Measurements from ENCODE around the gene FAM151B.
"Not testable (repeated sequence)": the region's sequence is repeated elsewhere in the genome, so short reads cannot be mapped to it uniquely, and the experiment has no call there.

Gene FAM151B

GRCh38 chr5:80487829-80488721, at the start of gene FAM151B:
FAM151B (plus strand) TSS chr5:80488100; CDS start chr5:80488124, 24 bp downstream.
- DNase-seq: peak; percentile 84

DNA sequence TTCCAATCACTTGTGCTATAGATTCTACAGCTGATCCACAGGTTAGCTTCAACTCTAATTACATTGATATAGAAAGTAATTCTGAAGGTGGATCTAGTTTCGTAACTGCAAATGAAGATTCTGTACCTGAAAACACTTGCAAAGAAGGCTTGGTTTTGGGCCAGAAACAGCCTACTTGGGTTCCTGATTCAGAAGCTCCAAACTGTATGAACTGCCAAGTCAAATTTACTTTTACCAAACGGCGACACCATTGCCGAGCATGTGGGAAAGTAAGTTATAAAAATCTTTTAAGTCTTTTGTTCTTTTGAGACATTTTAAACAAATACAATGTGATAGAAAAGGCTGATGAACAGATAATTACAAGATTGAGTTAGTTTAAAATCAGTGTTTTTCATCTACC, 49.2 kb upstream of the FAM151B start:
- no peak for DNase-seq

DNA sequence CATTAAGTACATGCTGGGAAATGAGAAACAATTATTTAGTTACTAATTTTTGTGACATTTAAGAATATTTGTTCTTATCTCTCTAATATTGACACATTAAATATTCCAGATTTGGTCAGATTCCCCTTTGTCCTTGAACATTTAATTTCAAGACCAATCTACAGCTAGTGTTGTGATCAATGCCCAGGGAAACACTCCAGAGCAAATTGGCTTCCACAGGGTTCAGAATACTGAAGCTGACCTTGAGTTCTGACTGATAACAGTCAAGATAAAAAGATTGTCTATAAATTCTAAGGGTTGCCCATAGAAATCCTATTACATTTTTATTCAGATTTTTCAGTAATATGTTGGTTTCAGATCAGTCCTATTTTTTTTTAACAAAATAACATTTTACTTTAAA, 48.7 kb upstream of the FAM151B start:
- DNase-seq: no peak

- DNase-seq: no peak
Observed at GRCh38 chr5:80442742-80443141, 45.2 kb upstream of the FAM151B start.

DNA sequence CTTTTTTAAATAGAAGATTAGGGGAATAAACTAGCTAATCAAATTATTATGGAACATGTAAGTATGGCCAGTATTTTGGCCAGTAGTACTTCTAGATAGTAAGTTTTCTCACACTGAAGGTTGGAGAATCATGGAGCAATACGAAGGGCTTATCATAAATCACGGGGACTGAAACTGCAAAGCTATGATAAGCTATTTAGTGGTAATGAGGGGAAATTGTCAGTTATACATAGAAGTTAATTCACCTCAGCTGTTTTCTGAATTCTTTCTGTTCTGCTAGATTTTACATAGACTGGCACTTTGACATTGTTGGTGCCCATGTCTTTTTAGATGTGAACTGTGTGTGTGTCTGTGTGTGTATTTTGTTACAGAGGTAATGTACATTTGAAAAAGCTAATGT, 34.5 kb upstream of the FAM151B start:
- no peak for DNase-seq

DNA sequence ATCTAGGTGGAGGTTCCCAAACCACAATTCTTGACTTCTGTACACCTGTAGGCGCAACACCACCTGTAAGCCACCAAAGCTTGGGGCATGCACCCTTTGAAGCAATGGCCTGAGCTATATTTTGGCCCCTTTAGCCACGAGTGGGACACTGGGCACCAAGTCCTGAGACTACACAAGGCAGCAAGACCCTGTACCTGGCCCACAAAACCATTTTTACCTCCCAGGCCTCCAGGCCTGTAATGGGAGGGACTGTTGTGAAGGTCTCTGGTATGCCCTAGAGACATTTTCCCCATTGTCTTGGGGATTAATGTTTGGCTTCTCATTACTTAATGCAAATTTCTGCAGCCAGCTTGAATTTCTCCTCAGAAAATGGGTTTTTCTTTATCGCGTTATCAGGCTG, 24.6 kb upstream of the FAM151B start:
- DNase-seq: no peak

DNA sequence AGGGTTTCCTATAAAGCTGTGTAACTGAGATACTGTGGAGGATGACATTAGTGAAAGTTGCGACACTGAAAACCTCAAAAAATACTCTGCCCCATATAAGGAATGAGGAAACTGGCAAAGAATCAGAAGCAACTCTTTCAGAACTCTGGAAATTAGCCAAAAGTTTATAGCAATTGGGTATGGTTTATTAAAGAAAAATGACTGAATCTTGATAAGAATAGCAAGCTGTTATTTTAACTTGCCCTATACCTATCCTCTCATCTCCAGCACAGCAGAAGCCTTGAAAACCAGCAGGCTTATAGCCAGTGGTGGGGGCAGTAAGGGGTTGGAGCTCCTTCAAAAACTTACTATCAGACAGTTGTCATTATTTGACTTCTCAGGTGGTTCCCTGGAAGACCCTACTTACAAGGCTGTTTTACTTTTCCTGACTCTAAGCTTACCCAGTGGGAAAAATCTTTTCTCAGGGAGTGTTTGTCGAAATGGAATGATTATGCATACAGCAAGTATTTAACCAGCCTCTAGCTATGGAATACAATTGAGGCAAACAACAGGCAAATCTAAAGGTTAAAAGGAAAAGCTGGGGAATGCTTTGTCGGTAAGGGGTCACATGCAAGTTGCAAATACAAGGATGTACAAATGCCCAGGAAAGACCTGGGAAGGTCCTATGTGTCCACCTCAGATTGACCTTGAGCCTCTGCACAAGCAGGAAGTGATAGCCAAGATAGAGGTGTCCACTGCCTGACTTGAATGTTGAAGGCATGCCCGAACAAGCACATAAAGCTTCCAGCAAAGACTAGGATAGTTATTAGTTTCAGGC, 21.0 kb upstream of the FAM151B start:
- no peak for DNase-seq

- no peak for DNase-seq
Observed at GRCh38 chr5:80468131-80468530, 19.8 kb upstream of the FAM151B start.

DNA sequence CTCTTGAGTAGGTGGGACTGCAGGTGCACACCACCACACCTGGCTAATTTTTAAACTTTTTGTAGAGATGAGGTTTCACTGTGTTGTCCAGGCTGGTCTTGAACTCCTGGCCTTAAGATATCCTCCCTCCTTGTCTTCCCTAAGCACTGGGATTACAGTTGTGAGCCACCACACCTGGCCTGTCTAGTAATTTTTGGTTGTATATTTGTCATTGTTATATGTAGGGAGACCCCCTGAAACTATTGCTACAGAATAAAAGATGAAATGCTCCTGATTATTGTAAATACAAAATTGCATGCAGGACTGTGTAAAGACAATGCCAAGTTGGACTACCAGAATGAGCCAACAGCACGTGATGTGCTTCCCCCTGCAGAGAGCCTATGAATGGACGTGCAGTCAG, 17.3 kb upstream of the FAM151B start:
- DNase-seq: not testable (repeated sequence)

GRCh38 chr5:80474929-80475328, 13.0 kb upstream of the FAM151B start:
- DNase-seq: no peak

DNA sequence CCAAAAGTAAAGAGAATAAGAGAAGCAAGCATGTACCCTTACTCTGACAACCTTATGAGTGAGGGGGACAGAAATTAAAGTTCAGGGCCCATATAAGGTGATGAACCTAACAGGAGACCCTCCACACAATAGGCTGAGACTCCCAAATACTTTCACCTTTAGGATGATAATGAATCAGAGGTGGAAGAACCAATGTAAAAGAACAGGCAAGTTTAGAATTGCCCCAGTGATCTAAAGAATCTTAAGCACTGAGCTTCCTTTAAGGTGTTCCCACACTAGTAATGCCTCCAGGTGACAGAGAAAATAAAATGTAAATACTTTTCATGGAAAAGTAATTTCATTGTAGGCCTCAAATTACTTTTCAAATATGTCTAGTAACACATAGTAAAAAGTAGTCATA, 8.2 kb upstream of the FAM151B start:
- DNase-seq: no peak

DNA sequence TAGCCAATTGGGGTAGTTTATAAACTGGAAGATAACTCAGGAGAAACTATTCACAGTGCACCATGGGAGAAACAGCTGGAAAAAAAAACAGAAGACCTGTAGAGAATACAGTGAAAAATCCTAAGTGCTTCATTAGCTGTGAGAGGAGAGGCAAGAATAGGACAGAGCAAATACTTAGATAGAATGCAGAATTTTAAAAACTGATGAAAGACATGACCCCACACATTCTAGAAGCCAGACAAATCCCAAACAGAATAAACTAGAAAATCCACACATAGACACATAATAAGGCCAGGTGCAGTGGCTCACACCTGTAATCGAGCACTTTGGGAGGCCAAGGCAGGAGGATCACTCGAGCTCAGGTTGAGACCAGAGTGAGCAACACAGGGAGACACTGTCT, 7.5 kb upstream of the FAM151B start:
- no peak for DNase-seq

GRCh38 chr5:80481019-80481893, 6.6 kb upstream of the FAM151B start:
- peak; percentile 50 for DNase-seq

GRCh38 chr5:80482578-80482977, 5.3 kb upstream of the FAM151B start:
- DNase-seq: no peak

DNA sequence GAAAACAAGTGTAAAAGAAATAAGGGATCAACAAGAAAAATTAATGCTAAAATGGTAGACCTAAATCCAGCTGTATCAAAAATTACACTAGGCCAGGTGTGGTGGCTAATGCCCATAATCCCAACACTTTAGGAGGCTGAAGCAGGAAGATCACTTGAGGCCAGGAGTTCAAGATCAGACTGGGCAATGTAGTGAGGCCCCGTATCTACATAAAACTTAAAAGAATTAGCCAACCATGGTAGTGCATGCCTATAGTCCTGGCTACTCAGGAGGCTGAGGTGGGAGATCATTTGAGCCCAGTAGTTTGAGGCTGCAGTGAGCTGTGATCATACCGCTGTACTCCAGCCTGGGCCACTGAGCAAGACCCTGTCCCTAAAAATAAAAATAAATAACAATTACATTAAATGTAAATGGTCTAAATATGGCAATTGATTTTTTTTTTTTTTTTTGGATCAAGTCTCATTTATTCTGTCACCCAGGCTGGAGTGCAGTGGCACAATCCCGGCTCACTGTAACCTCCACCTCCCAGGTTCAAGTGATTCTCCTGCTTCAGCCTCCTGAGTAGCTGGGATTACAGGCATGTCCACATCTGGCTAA, 4.2 kb upstream of the FAM151B start:
- no peak for DNase-seq

DNA sequence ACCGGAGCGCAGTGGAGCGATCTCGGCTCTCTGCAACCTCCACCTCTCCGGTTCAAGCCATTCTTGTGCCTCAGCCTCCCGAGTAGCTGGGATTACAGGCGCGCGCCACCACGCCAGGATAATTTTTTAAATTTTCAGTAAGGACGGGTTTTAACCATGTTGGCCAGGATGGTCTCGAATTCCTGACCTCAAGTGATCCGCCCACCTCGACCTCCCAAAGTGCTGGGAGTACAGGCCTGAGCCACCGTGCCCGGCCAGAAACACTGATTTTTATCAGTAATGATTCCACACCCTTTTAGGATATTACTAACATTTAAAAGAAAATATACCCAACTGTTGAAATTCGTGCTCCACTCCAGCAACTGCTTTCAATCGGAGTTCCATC, 464 bp upstream of the FAM151B start:
- no peak for DNase-seq

DNA sequence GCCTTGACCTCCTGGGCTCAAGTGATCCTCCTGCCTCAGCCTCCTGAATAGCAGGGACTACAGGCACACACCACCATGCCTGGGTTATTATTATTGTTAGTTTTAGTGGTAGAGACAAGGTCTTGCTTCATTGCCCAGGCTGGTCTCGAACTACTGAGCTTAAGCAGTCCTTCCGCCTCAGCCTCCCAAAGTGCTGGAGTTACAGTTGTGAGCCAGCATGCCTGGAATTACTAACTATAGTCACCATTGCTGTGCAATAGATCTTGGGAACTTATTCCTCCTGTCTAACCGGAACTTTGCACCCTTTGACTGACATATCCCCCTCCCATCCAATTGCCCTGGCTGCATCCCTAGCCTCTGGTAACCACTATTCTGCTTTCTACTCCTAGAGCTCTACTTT, 3.4 kb downstream of the FAM151B start:
- DNase-seq: no peak

- no peak for DNase-seq
Observed at GRCh38 chr5:80492741-80493140, 4.8 kb downstream of the FAM151B start.

DNA sequence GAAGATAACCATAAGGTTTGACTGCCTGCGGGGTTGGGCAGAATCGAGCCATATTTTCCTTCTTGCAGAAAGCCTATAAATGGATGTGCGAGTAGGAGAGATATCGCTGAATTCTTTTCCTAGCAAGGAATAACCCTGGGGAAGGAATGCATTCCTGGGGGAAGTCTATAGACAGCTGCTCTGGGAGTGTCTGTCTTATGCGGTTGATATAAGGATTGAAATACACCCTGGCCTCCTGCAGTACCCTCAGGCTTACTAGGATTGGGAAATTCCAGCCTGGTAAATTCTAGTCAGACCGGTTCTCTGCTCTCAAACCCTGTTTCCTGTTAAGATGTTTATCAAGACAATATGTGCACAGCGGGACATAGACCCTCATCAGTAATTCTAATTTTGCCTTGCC, 5.5 kb downstream of the FAM151B start:
- not testable (repeated sequence) for DNase-seq

DNA sequence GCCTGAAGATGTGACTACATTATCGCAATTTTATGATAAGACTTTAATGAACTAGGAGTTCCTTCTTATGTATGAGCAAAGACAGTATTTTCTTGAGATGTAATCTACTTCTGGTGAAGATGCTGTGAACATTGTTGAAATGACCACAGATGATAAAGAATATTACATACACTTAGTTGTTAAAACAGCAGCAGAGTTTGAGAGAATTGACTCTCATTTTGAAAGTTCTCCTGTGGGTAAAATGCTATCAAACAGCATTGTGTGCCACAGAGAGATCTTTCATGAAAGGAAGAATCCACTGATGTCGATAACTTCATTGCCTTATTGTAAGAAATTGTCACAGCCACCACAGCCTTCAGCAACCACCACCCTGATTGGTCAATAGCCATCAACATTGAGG, 8.0 kb downstream of the FAM151B start:
- no peak for DNase-seq

DNA sequence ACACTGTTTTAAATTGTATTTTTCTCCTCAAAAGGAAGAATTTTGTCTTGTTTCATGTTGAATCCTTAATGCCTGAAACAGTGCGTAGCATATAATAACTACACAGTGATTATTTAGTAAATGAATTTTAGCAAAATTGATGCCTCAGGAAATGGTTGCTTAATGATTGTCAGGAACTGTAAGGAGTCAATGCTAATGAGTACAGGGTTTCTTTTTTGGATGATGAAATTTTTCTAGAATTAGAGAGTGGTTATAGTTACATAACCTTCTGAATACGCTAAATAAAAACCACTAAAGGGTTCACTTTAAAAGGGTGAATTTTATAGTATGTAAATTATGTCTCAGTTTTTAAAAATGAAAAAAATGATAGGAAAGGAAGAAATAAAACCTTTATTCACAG, 14.9 kb downstream of the FAM151B start:
- no peak for DNase-seq

DNA sequence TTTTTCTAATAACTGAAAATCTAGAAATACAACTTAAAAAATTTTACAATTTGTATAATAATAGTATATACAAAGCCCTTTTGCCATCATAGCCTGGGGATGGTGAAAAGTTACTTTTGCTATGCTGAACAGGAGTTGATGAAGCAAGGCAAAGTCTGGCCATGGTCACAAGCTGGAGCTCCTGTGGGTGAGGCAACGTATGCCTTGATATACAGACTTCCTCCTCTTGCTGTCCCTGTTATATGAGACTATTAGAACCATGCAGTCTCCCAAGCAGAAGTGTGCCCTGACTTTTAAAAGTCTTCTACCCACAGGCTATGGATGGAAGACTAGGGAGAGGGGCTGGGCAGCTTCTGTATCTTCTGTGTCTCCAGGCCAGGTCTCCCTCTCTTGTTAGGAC, 15.7 kb downstream of the FAM151B start:
- no peak for DNase-seq

GRCh38 chr5:80504833-80505232, 16.9 kb downstream of the FAM151B start:
- no peak for DNase-seq
